Measurements from ENCODE around the gene LEFTY1.
"Not testable (repeated sequence)": the region's sequence is repeated elsewhere in the genome, so short reads cannot be mapped to it uniquely, and the experiment has no call there.

Gene LEFTY1

GRCh38 chr1:225888898-225889601 lies at the start of gene LEFTY1:
LEFTY1 (minus strand) TSS chr1:225889146; CDS start chr1:225889066, 80 bp downstream.
- no peak for DNase-seq (ENCODE audit: low read depth)

GRCh38 chr1:225937048-225937968 lies 48.4 kb upstream of the LEFTY1 start:
- no peak for DNase-seq (ENCODE audit: low read depth)

- no peak for DNase-seq (ENCODE audit: low read depth)
Measured at GRCh38 chr1:225936523-225936922, 47.6 kb upstream of the LEFTY1 start.

GRCh38 chr1:225936086-225936485 lies 47.1 kb upstream of the LEFTY1 start:
- DNase-seq (ENCODE audit: low read depth): not testable (repeated sequence)

GRCh38 chr1:225934711-225935110 lies 45.8 kb upstream of the LEFTY1 start:
- DNase-seq (ENCODE audit: low read depth): no peak

GRCh38 chr1:225933072-225933471 lies 44.1 kb upstream of the LEFTY1 start:
- no peak for DNase-seq (ENCODE audit: low read depth)

GRCh38 chr1:225931270-225932136 lies 42.6 kb upstream of the LEFTY1 start:
- DNase-seq (ENCODE audit: low read depth): no peak

GRCh38 chr1:225930566-225930965 lies 41.6 kb upstream of the LEFTY1 start:
- DNase-seq (ENCODE audit: low read depth): no peak

- DNase-seq (ENCODE audit: low read depth): not testable (repeated sequence)
Measured at GRCh38 chr1:225929462-225929861, 40.5 kb upstream of the LEFTY1 start.

- no peak for DNase-seq (ENCODE audit: low read depth)
Measured at GRCh38 chr1:225928186-225929175, 39.5 kb upstream of the LEFTY1 start.

GRCh38 chr1:225926551-225927113 lies 37.7 kb upstream of the LEFTY1 start:
- DNase-seq (ENCODE audit: low read depth): no peak

GRCh38 chr1:225923692-225924555 lies 35.0 kb upstream of the LEFTY1 start, which contains the start of gene PYCR2:
PYCR2 (minus strand) TSS chr1:225924250; CDS start chr1:225924110, 140 bp downstream.
- DNase-seq (ENCODE audit: low read depth): peak; percentile 86

- no peak for DNase-seq (ENCODE audit: low read depth)
Measured at GRCh38 chr1:225923381-225923691, 34.4 kb upstream of the LEFTY1 start.

GRCh38 chr1:225921734-225922709 lies 33.1 kb upstream of the LEFTY1 start:
- no peak for DNase-seq (ENCODE audit: low read depth)

GRCh38 chr1:225919906-225920305 lies 31.0 kb upstream of the LEFTY1 start:
- DNase-seq (ENCODE audit: low read depth): no peak

- no peak for DNase-seq (ENCODE audit: low read depth)
Measured at GRCh38 chr1:225918280-225918679, 29.3 kb upstream of the LEFTY1 start.

GRCh38 chr1:225917536-225917935 lies 28.6 kb upstream of the LEFTY1 start:
- no peak for DNase-seq (ENCODE audit: low read depth)

GRCh38 chr1:225917101-225917500 lies 28.2 kb upstream of the LEFTY1 start:
- DNase-seq (ENCODE audit: low read depth): no peak

Data from stimulated activated CD8-positive, alpha-beta memory T cell treated with anti-CD3 and anti-CD28 coated beads, Interleukin-7, amount 100 ng/mL, for 24 hours (primary cell).